Measurements from ENCODE around the gene CFAP44. TPM values are rescaled to one million over a fixed set of nuclear protein-coding genes. Genes with fewer than 3 reads are reported as not detected.

The CFAP44 gene
- total RNA-seq, 1 donor from 2014 or later, result 8.1 TPM

GRCh38 chr3:113437411-113437810, 3.9 kb downstream of the CFAP44 start:
- TF ChIP-seq CTCF (IDR thresholded peaks at IDR 0.05) (no peak), POLR2A (IDR thresholded peaks at IDR 0.05) (no peak), POLR2AphosphoS5 (IDR thresholded peaks at IDR 0.05; ENCODE audit: insufficient read depth in 1 of 2, low read depth in 1 of 2) (no peak)
- no peak for DNase-seq (ENCODE audit: extremely low spot score in 2 of 2)
- no peaks in the 10 kb centered on the region for H3K9me3 ChIP-seq
- intact Hi-C loops (cut with DNase I), result no loop called here
- peaks cover 0 to 4% of the 10 kb centered on the region in 2 donors for H3K36me3 ChIP-seq
- no peak overlapping the region for H3K4me3 ChIP-seq
- peaks cover 5% of the 10 kb centered on the region for H3K4me1 ChIP-seq
- H3K27me3 ChIP-seq, result no peaks in the 10 kb centered on the region
- H3K27ac ChIP-seq, result no peak overlapping the region

- intact Hi-C loops (cut with DNase I), result no loop called here
- Histone ChIP-seq H3K27me3 (no peaks in the 10 kb centered on the region), H3K4me3 (no peak overlapping the region), H3K4me1 (peaks cover 5% of the 10 kb centered on the region), H3K9me3 (no peaks in the 10 kb centered on the region), H3K36me3 (peaks cover 0 to 4% of the 10 kb centered on the region in 2 donors), H3K27ac (no peak overlapping the region)
- no peak for DNase-seq (ENCODE audit: extremely low spot score in 2 of 2)
- TF ChIP-seq CTCF (IDR thresholded peaks at IDR 0.05) (no peak), POLR2A (IDR thresholded peaks at IDR 0.05) (no peak), POLR2AphosphoS5 (IDR thresholded peaks at IDR 0.05; ENCODE audit: insufficient read depth in 1 of 2, low read depth in 1 of 2) (no peak)
These were observed 4.5 kb downstream of the CFAP44 start for GRCh38 chr3:113436809-113437208.

GRCh38 chr3:113431811-113432210, 9.5 kb downstream of the CFAP44 start:
- Histone ChIP-seq H3K27me3 (no peaks in the 10 kb centered on the region), H3K4me1 (no peaks in the 10 kb centered on the region), H3K9me3 (no peaks in the 10 kb centered on the region), H3K27ac (no peak overlapping the region), H3K36me3 (peaks cover 0 to 7% of the 10 kb centered on the region in 2 donors), H3K4me3 (no peak overlapping the region)
- no peak for DNase-seq (ENCODE audit: extremely low spot score in 2 of 2)
- TF ChIP-seq POLR2AphosphoS5 (IDR thresholded peaks at IDR 0.05; ENCODE audit: insufficient read depth in 1 of 2, low read depth in 1 of 2) (no peak), CTCF (IDR thresholded peaks at IDR 0.05) (no peak), POLR2A (IDR thresholded peaks at IDR 0.05) (no peak)
- intact Hi-C loops (cut with DNase I), result no loop called here

GRCh38 chr3:113428581-113428980, 12.7 kb downstream of the CFAP44 start:
- no peak overlapping the region for H3K4me3 ChIP-seq
- no peaks in the 10 kb centered on the region for H3K27me3 ChIP-seq
- DNase-seq (ENCODE audit: extremely low spot score in 2 of 2), result no peak
- no peaks in the 10 kb centered on the region for H3K4me1 ChIP-seq
- TF ChIP-seq POLR2A (IDR thresholded peaks at IDR 0.05) (no peak), CTCF (IDR thresholded peaks at IDR 0.05) (no peak), POLR2AphosphoS5 (IDR thresholded peaks at IDR 0.05; ENCODE audit: insufficient read depth in 1 of 2, low read depth in 1 of 2) (no peak)
- no peaks in the 10 kb centered on the region for H3K9me3 ChIP-seq
- intact Hi-C loops (cut with DNase I), result no loop called here
- H3K36me3 ChIP-seq, result peaks cover 0 to 21% of the 10 kb centered on the region in 2 donors
- no peak overlapping the region for H3K27ac ChIP-seq

GRCh38 chr3:113423699-113424098, 17.6 kb downstream of the CFAP44 start:
- intact Hi-C loops (cut with DNase I), result no loop called here
- H3K4me1 ChIP-seq, result no peaks in the 10 kb centered on the region
- DNase-seq (ENCODE audit: extremely low spot score in 2 of 2), result no peak
- no peak overlapping the region for H3K4me3 ChIP-seq
- no peaks in the 10 kb centered on the region for H3K27me3 ChIP-seq
- H3K27ac ChIP-seq, result no peak overlapping the region
- TF ChIP-seq POLR2AphosphoS5 (IDR thresholded peaks at IDR 0.05; ENCODE audit: insufficient read depth in 1 of 2, low read depth in 1 of 2), result no peak
- no peak for TF ChIP-seq POLR2A (IDR thresholded peaks at IDR 0.05)
- TF ChIP-seq CTCF (IDR thresholded peaks at IDR 0.05), result no peak
- H3K9me3 ChIP-seq, result no peaks in the 10 kb centered on the region
- peaks cover 0 to 21% of the 10 kb centered on the region in 2 donors for H3K36me3 ChIP-seq

Data from vagina (tissue), 2 donors.